GM06990 (cell line): ENCODE results near the gene TNFSF8.

Source experiments
- DNase-seq: peaks from one replicate; pipeline ENCODE4 v3.0.0-alpha.2; 2011; ENCODE audit not compliant: insufficient read length; ENCODE audit errors: extremely low read depth
- H3K27me3 ChIP-seq: replicated peaks from 2 replicates; pipeline ENCODE4 v1.6.0; 2011; ENCODE audit warnings: low read length; ENCODE audit not compliant: control insufficient read depth, insufficient read depth
- H3K36me3 ChIP-seq: 2 replicates; pipeline ENCODE4 v1.5.1; 2011; ENCODE audit warnings: low read length; ENCODE audit not compliant: control insufficient read depth, insufficient read depth
- H3K4me3 ChIP-seq: replicated peaks from 2 replicates; pipeline ENCODE4 v1.5.1; 2011; ENCODE audit warnings: low read depth, mild to moderate bottlenecking, control low read depth, low read length
- TF ChIP-seq, protein P1 (sequence below): IDR thresholded peaks from 2 replicates; pipeline ENCODE4 v1.5.1; 2011; ENCODE audit warnings: low read length, control low read depth, mild to moderate bottlenecking, inconsistent platforms; ENCODE audit not compliant: insufficient read depth, poor library complexity, severe bottlenecking

Gene TNFSF8

DNA sequence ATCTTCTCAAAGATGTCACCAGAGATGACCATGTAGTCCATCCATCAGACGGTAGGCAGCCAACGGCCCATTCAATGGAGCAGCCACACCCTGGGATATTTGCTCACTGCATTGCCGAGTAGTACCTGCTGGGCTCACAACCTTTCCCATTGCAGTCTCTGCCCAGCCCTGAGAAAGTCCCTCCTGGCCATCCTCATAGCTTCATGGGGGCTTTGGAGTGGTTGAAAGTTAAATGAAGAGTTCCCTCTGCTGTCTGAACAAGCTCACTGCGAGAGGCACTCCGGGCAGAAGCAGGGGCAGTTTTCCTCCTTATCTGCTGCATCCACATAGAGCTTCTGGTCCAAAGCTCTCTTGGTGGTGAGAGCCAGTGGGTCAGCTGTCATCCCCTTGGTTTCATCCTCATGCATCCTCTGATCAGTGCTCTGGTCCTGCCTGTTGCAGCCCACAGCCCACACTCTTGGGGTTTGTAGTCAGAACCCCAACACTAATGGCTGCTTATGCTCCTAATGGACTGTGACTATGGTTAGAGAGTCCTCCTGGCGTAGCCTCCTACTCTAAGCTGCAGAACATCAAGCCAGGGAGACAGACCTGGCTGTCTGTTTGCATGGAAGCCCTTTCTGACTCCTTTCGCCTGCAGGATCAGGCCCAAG lies 23.3 kb downstream of the TNFSF8 start:
- Histone ChIP-seq H3K36me3 (no peaks in the 10 kb centered on the region), H3K4me3 (no peak overlapping the region), H3K27me3 (no peaks in the 10 kb centered on the region; the same call in 1 of the 2 replicates)
- TF ChIP-seq, protein P1, sequence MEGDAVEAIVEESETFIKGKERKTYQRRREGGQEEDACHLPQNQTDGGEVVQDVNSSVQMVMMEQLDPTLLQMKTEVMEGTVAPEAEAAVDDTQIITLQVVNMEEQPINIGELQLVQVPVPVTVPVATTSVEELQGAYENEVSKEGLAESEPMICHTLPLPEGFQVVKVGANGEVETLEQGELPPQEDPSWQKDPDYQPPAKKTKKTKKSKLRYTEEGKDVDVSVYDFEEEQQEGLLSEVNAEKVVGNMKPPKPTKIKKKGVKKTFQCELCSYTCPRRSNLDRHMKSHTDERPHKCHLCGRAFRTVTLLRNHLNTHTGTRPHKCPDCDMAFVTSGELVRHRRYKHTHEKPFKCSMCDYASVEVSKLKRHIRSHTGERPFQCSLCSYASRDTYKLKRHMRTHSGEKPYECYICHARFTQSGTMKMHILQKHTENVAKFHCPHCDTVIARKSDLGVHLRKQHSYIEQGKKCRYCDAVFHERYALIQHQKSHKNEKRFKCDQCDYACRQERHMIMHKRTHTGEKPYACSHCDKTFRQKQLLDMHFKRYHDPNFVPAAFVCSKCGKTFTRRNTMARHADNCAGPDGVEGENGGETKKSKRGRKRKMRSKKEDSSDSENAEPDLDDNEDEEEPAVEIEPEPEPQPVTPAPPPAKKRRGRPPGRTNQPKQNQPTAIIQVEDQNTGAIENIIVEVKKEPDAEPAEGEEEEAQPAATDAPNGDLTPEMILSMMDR, result peak; percentile 59
- DNase-seq, result no peak

DNA sequence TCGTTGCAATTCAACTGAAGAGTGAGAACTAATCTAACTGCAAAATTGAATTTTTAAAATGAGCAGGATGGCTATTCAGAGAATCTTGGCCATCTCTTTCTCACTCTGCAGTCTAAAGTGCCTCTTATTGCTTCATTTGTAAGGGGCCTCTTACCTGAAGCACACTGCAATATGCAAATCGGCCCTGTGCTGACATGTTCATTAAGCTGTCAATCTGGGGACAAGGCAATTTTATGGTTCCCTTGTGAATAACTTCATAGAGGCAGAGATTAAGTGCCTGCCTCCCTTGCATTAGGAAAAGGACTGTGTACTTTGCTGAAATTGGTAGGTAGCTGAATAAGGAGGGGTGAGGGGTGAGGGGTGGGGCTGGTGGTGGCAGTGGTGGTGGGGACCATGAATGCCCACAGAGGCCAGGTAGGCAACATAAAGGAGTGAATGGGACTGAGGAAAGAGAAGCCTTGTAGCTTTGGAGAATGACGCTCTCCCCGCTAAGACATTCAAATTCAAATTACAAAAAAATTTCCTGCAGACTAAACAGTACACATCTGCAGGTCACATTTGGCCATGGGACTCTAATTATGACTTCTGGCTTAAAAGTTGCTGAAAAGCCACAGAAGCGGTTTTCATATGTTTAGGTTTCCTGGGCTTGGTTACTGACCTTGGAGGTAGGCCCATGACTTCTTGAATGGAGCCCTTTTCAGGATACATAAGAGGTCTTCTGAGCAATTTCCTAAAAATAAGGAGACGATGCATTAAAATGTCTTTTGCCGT lies 25.0 kb downstream of the TNFSF8 start:
- TF ChIP-seq, protein P1, result no peak
- H3K36me3 ChIP-seq, result no peaks in the 10 kb centered on the region
- no peaks in the 10 kb centered on the region; the same call in 1 of the 2 replicates for H3K27me3 ChIP-seq
- no peak for DNase-seq
- no peak overlapping the region for H3K4me3 ChIP-seq

DNA sequence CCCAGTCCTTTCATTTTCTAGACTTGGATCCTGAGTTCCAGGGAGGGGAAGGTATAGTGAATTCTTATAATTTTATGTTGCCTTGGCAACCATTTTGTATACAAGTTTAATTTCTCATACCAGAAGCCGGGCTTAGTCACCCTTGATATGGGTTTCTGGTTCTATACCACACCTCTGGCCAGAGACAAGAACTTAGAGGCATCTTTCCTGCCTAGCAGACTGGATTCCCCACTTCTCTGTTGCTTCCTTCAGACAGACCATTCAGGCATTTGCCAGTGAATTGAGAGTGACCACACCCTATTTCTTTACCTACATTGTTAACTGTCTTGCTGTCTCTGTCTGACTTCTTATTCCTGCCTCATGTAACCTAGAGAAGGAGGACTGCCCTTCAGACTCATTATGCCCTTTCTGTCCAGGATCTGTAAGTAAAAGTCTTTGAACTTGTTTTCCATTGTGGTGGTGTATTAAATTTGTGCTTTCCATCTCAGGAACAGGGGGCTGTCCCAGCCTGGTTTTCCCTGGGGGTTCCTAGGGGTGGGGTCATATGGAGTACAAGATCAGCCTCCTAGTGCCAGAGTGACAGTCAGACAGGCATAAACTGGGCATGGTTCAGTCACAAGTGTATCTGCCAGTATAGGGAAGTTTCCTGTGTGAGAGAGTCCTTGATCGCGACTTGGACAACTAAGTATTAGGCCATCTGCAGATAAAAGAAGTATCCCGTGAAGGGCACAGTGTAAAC lies 27.4 kb downstream of the TNFSF8 start:
- H3K4me3 ChIP-seq, result no peak overlapping the region
- TF ChIP-seq, protein P1, result no peak
- DNase-seq, result no peak
- H3K36me3 ChIP-seq, result no peaks in the 10 kb centered on the region
- H3K27me3 ChIP-seq, result no peaks in the 10 kb centered on the region; the same call in 1 of the 2 replicates

DNA sequence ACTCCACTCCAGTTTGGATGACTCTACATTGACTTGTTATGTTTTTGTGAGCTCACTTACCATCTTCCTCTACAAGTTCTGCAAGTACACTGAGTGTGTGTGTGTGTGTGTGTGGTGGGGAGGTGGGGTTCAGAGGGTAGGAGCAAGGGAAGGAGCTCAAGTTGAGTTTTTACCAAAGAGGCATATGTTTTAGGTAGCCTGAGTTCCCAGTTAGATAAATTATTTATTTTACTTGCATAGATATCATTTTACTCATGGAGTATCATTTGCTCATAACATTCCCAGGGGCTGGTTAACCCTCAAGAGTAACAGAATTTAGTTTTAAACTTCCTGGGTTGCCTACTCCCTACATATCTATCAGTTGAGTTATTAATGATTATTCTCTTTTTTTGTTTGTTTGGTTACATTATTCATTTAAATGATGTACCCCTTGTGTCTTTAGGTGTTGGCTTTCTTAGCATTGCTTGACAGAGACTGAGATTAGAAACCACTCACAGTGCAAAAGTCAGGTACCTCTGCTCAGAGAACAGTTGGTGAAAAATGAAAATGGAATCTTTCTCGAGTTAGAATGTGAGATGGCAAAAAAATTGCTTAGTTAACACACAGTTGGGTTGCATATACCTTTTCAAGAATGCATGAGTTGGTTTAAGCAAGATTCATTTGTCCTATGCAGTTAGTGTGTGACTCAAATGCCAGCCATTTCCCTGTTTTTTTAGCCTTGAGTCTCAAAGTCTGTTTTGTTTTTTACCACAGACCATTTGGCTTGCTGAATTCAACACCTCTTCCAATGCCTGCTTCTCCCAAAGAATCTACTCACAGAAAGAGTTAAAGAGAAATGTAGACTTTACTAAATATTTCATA lies 29.2 kb downstream of the TNFSF8 start:
- Histone ChIP-seq H3K36me3 (no peaks in the 10 kb centered on the region), H3K4me3 (no peak overlapping the region), H3K27me3 (no peaks in the 10 kb centered on the region; the same call in 1 of the 2 replicates)
- no peak for DNase-seq
- TF ChIP-seq, protein P1, result no peak

DNA sequence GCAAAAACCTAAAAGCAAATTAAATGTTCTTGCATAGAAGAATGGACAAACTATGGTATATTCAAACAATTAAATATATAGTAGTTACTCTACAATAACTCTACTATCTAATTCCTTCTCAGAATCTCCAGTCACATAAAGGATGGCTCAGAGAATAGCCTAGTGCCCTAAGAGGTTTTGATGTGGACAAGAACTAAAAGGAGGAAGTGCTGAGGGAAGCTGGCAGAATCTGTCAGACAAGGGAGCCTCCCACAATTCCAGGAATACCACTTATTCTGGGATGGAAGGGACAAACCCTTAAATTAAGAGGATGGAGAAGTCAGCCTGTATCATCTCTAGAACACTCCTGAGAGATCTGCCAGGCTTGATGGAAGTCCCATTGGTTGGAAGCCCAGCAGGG lies 30.4 kb downstream of the TNFSF8 start:
- no peak for DNase-seq
- no peaks in the 10 kb centered on the region for H3K36me3 ChIP-seq
- H3K27me3 ChIP-seq, result no peaks in the 10 kb centered on the region; the same call in 1 of the 2 replicates
- H3K4me3 ChIP-seq, result no peak overlapping the region
- TF ChIP-seq, protein P1, result no peak
